Lung (tissue), 12 donors: ENCODE results near the gene AP5M1. TPM values are rescaled to one million over a fixed set of nuclear protein-coding genes. Genes with fewer than 3 reads are reported as not detected.

Experiments
- ATAC-seq: fragments of 200-7000 bp; cut with Tn5 transposase; one replicate; pipeline ENCODE4 v1.9.1; 2020; ENCODE audit warnings: moderate number of reproducible peaks; ENCODE audit not compliant: insufficient read depth, low FRiP score
- DNase-seq, 3 donors: peaks; one replicate each; pipeline ENCODE4 v3.0.0-alpha.2; 2013 to 2017
- H3K27ac ChIP-seq, 2 donors: one replicate each; pipeline ENCODE4 v1.5.1; 2013; ENCODE audit warnings: mild to moderate bottlenecking in 2 of 2, moderate library complexity in 2 of 2, control low read depth in 1 of 2, inconsistent platforms in 1 of 2, low read depth in 1 of 2, low read length in 1 of 2
- H3K27me3 ChIP-seq, 3 donors: one replicate each; pipeline ENCODE4 v1.5.1; 2013; ENCODE audit warnings: low read length in 2 of 3; ENCODE audit not compliant: control insufficient read depth in 3 of 3, insufficient read depth in 3 of 3
- H3K36me3 ChIP-seq, 4 donors: one replicate each; pipeline ENCODE4 v1.5.1; 2013; ENCODE audit warnings: low read length in 4 of 4, mild to moderate bottlenecking in 1 of 4, moderate library complexity in 1 of 4; ENCODE audit not compliant: control insufficient read depth in 4 of 4, insufficient read depth in 4 of 4
- H3K4me1 ChIP-seq, 5 donors: one replicate each; pipeline ENCODE4 v1.5.1; 2013; ENCODE audit warnings: low read length in 5 of 5, mild to moderate bottlenecking in 2 of 5, moderate library complexity in 1 of 5; ENCODE audit not compliant: control insufficient read depth in 5 of 5, insufficient read depth in 5 of 5
- H3K4me3 ChIP-seq: one replicate; pipeline ENCODE4 v1.5.1; 2013; ENCODE audit warnings: mild to moderate bottlenecking, control low read depth, moderate library complexity
- H3K9ac ChIP-seq, 2 donors: one replicate each; pipeline ENCODE4 v1.5.1; 2013; ENCODE audit warnings: low read length in 2 of 2, control low read depth in 1 of 2; ENCODE audit not compliant: insufficient read depth in 1 of 2
- H3K9me3 ChIP-seq, 4 donors: one replicate each; pipeline ENCODE4 v1.5.1; 2013; ENCODE audit warnings: low read length in 3 of 4, mild to moderate bottlenecking in 1 of 4, moderate library complexity in 1 of 4; ENCODE audit not compliant: control insufficient read depth in 4 of 4, insufficient read depth in 3 of 4
- CTCF ChIP-seq: IDR thresholded peaks from 2 replicates; pipeline ENCODE4 v1.5.1; 2012; ENCODE audit warnings: mild to moderate bottlenecking; ENCODE audit errors: control extremely low read depth, extremely low read depth
- WGBS, 2 donors: extraction: QIAGEN DNeasy Blood & Tissue Kit; methylation state at CpG; one replicate each; pipeline ENCODE4 v1.1.7; 2013; 5-methylcytosine and 5-hydroxymethylcytosine counted together
- polyA plus RNA-seq, 2 donors: library from polyadenylated mRNA; stranded (reverse); fragments of 200-250 nt; gene quantifications; one replicate each; pipeline ENCODE4 v1.2.1, GENCODE V29; 2013
- total RNA-seq, 2 donors: library from RNA; depleted of rRNA in 1 of 2; stranded (reverse); fragments of >200 nt in 1 of 2; gene quantifications; one replicate each; pipeline ENCODE4 v1.2.1, GENCODE V29; 2014 to 2021
- donor health status: control.
- donor health status: control.
- donor health status: Bipolar disorder and iron deficiency.
- donor health status: healthy.
- donor health status: DM: yes; HTN: yes; CAD: no.

The AP5M1 gene
- total and polyA plus RNA-seq, 4 donors = 5.2 to 39.0 (median 23.0) TPM

- Histone ChIP-seq H3K27ac (no peak overlapping the region), H3K4me3 (no peak overlapping the region), H3K27me3 (no peaks in the 10 kb centered on the region), H3K9me3 (no peaks in the 10 kb centered on the region), H3K9ac (no peak overlapping the region), H3K4me1 (peaks cover 0 to 3% (median 0%) of the 10 kb centered on the region in 5 donors), H3K36me3 (peaks cover 0 to 6% (median 3%) of the 10 kb centered on the region in 4 donors)
- peak in 2 of 3 donors; percentile 12 to 16 for DNase-seq
- ATAC-seq = no peak
- 97% methylated on average over 1 of the region's 1 CpG for WGBS, 2 donors
- no peak for TF ChIP-seq CTCF
Measured at GRCh38 chr14:57293866-57294837, 25.4 kb downstream of the AP5M1 start.

GRCh38 chr14:57295239-57295638 lies 26.5 kb downstream of the AP5M1 start:
- no peaks in the 10 kb centered on the region for H3K27me3 ChIP-seq
- H3K9ac ChIP-seq = no peak overlapping the region
- DNase-seq = peak in 1 of 3 donors; percentile 1
- no peak overlapping the region for H3K4me3 ChIP-seq
- peaks cover 0 to 6% (median 0%) of the 10 kb centered on the region in 4 donors for H3K36me3 ChIP-seq
- no peaks in the 10 kb centered on the region for H3K9me3 ChIP-seq
- no peak for TF ChIP-seq CTCF
- 40 to 62% methylated on average over 1 of the region's 1 CpG for WGBS, 2 donors
- ATAC-seq = no peak
- H3K27ac ChIP-seq = no peak overlapping the region
- peaks cover 0 to 3% (median 0%) of the 10 kb centered on the region in 5 donors for H3K4me1 ChIP-seq

- no peak overlapping the region for H3K27ac ChIP-seq
- H3K4me3 ChIP-seq = no peak overlapping the region
- 90 to 93% methylated on average over 4 of the region's 4 CpGs for WGBS, 2 donors
- H3K9me3 ChIP-seq = no peaks in the 10 kb centered on the region
- DNase-seq (no peak), ATAC-seq (no peak)
- H3K9ac ChIP-seq = no peak overlapping the region
- no peaks in the 10 kb centered on the region for H3K36me3 ChIP-seq
- H3K4me1 ChIP-seq = peaks cover 0 to 3% (median 0%) of the 10 kb centered on the region in 5 donors
- no peak for TF ChIP-seq CTCF
- H3K27me3 ChIP-seq = no peaks in the 10 kb centered on the region
Measured at GRCh38 chr14:57297852-57298251, 29.1 kb downstream of the AP5M1 start.
